WTC11 (cell line): ENCODE results near the gene IRX2.

Source experiments
- CBFB ChIP-seq: sonication (generic); formaldehyde crosslinking; IDR thresholded peaks from 2 replicates; pipeline ENCODE4 v1.8.1; 2022; ENCODE audit warnings: mild to moderate bottlenecking, low read depth, missing genetic modification reagents
- TF ChIP-seq, protein P1 (sequence below): sonication (generic); formaldehyde crosslinking; IDR thresholded peaks from 2 replicates; pipeline ENCODE4 v1.8.0; 2022; ENCODE audit warnings: mild to moderate bottlenecking, missing genetic modification reagents
- TF ChIP-seq, protein P2 (sequence below): fragments of 200-600 bp; IDR thresholded peaks from 2 replicates; pipeline ENCODE4 v1.8.0; 2022; ENCODE audit warnings: antibody characterized with exemption

- TF ChIP-seq, protein P1, sequence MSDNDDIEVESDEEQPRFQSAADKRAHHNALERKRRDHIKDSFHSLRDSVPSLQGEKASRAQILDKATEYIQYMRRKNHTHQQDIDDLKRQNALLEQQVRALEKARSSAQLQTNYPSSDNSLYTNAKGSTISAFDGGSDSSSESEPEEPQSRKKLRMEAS (CRISPR knock-in tag) = 0 out of 2 replicates have a peak, but pooled peaks have one; percentile 29
- TF ChIP-seq, protein P2, sequence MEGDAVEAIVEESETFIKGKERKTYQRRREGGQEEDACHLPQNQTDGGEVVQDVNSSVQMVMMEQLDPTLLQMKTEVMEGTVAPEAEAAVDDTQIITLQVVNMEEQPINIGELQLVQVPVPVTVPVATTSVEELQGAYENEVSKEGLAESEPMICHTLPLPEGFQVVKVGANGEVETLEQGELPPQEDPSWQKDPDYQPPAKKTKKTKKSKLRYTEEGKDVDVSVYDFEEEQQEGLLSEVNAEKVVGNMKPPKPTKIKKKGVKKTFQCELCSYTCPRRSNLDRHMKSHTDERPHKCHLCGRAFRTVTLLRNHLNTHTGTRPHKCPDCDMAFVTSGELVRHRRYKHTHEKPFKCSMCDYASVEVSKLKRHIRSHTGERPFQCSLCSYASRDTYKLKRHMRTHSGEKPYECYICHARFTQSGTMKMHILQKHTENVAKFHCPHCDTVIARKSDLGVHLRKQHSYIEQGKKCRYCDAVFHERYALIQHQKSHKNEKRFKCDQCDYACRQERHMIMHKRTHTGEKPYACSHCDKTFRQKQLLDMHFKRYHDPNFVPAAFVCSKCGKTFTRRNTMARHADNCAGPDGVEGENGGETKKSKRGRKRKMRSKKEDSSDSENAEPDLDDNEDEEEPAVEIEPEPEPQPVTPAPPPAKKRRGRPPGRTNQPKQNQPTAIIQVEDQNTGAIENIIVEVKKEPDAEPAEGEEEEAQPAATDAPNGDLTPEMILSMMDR = no peak
- TF ChIP-seq CBFB (CRISPR knock-in tag) = no peak
Observed at GRCh38 chr5:2756211-2757152, 5.0 kb upstream of the IRX2 start.
